IPS-NIHi11 (cell line): ENCODE results near the gene GZMA.

Source experiments
- DNase-seq: peaks from one replicate; pipeline ENCODE4 v3.0.0; 2012; ENCODE audit warnings: mixed read lengths, low spot score

Gene GZMA

DNA sequence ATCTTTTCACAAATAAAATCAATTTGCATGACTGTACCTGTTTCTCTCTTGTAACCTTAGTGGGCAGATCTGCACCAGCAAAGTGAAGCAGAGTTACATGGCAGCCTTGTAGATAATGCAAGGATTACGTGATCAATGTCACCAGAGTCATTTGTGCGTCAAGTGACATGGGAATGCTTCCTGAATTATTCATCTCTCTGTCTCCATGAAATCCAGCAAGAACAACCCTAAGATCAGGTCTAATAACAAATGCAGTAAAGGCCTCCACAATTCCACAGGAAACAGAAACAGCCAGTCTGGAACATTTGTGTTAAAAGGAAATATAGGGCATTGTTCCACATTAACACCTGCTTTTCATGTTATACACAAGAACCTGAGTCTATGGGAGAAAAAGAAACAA is 7.8 kb downstream of the GZMA start:
- DNase-seq, result no peak

GRCh38 chr5:55113327-55113726 is 10.9 kb downstream of the GZMA start:
- DNase-seq, result no peak

DNA sequence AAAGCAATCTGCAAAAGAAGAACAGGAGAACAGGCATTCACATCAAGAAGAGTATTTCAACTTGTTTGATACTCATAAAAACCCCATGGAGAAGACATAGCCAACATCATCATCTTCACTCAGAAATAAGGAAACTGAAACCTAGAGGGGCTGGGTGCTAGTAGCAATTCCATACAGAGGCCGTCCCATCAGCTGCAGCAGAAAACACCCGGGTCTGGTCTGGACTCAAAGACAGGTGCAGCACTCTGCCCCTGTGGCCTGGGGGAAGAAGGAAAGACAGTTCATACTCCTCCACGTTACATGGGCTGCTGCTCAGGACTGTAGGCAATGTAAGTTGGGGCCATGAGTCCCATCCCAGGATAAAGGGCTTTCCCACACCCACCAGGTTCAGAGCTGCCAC is 11.6 kb downstream of the GZMA start:
- no peak for DNase-seq

- peak; percentile 24 for DNase-seq
Measured at GRCh38 chr5:55123365-55123764, 20.9 kb downstream of the GZMA start.

GRCh38 chr5:55134053-55134722 is 31.7 kb downstream of the GZMA start:
- DNase-seq, result no peak

DNA sequence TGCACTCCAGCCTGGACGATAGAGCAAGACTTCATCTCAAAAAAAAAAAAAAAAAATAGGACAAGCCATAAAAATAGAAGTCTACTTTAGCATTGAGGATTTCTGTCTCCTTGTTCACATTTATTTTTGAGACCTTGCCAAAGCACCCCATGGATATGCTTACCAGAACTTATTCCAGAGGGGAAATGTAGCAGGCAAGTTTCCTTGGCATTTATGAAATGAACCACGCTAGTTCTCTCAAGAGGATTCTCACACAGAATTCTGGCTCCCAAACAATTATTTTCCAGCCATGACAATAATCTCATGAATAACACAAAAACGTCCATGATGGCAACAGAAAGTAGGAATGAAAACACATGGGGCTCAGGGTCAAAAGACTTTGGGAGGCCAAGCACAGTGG is 34.1 kb downstream of the GZMA start:
- no peak for DNase-seq

- no peak for DNase-seq
Measured at GRCh38 chr5:55140908-55141665, 38.6 kb downstream of the GZMA start.

- no peak for DNase-seq
Measured at GRCh38 chr5:55141945-55142690, 39.7 kb downstream of the GZMA start.

DNA sequence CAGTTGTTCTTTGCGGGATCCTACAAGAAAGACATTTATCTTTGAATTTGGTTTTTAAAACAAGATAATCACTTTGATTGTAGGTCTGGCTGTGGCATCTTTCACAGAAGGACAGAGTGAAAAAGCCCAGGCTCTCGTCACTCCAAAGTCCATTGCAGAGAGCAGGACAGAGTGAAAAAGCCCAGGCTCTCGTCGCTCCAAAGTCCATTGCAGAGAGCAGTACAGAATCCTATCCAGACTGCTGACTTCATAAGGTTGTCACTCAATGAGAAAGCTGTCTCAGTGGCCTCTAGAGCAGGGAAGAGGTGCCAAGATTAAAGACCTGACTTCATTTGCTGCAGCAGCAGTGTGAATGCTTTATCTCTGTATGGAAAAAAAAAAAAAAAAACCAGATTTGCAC is 41.2 kb downstream of the GZMA start:
- DNase-seq, result no peak

DNA sequence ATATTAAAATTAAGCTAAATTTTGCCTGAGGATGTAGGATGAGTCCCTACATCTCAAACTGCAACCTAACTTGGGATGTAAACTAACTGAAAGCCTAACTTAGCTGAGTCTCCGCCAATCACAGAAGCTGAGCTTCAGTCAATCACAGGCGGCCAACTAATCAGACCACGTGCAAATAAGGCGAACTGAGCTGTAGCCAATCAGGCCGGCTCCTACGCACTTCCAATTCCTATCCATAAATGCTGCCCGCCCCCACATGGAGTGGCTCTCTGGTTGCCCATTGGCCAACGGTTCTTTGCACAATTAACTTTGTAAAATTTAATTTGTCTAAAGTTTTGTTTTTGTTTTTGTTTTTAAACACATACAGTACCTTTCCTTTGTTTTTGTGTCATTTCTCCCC is 43.6 kb downstream of the GZMA start:
- no peak for DNase-seq

DNA sequence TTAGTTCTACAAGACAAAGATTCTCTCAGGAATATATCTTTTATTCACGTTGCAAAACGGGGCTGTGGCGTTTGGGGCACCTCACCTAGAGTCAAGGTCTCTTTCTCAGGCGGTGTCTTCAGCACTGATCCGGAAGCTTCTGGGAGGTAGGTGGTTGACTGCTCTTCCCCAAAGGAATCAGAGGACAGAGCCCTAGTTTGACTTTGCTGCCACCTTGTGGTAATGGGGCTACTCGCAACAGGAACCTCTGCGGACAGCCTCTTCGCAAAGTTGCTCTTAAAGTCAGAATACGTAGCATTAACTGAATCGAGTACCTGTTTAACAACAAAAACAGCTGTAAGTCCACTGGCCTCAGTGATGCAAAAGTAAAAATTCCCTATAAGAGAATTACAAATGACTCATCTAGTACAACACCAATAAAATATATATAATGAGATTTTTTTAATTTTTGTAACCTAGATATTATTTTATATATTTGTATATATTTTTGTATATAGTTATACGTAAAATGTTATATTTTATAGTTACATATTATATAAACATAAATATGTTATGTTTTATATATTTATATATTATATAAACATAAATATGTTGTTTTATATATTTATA is 44.2 kb downstream of the GZMA start:
- DNase-seq, result peak; percentile 84

GRCh38 chr5:55149308-55149795 is 46.9 kb downstream of the GZMA start:
- DNase-seq, result no peak

DNA sequence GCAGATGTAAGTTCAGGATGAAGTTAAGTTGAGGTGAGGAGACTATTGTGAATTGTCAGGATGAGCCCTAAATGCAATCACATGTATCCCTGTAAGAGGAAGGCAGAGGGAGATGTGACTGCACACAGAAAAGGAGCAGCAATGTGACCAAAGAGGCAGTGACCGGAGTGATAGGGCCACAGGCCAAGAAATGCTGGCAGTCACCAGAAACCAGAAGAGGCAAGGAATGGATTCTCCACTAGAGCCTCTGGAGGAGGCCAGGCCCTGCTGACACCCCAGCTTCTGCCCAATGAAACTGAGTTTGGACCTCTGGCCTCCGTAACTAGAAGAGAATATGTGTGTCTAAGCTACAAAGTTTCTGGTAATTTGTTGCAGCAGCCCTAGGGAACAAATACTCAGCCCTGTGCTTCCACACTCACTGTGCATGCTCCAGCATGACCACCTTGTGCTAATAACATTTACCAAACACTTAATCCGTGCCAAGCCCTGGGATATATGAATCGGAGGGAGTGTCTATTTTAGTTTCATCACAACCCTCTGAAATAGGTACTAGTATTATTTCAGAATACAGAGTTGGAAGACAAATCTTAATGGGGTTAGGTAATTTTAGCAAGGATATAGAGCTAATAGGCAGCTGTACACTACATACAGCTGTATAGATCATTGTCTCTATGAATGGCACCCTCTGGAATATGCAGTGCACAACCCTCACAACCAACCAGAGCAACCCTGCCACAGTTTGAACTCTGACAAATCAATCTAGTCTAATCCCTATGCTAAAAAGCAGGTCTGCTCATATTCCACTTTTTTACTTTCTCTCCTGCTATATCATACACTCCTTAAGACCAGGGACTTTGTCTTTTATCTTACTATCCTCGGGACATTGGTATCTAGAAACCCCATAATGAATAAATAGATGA is 49.7 kb downstream of the GZMA start:
- no peak for DNase-seq

DNA sequence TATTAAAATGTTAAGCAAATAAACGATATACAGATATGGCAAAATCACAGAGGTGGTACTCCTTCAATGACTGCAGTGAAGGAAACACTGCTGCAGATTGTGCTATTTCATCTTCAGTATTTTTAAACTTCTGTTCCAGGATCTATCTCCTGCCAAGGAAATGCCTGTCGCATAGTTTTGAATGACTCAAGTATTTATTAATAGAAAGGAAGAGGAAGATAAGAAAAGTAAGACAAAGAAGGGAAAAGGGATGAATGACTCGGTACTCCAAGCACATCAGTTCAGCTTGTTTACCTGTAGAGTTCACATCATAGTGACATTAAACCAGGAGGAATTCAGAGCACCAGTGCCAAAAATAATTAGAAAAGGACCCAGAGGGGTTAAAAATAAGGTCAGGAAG is 52.4 kb downstream of the GZMA start:
- DNase-seq, result no peak
